SHP77 (cell line): ENCODE measurements around the gene ZMYND15.
A peak's percentile ranks its signal among the peaks of the same experiment; 100 is the strongest.

ENCODE experiments used
- DNase-seq, 2 experiments: peaks; one replicate each; lab custom pipeline; 2025; lab: John Stamatoyannopoulos, UW

ZMYND15 gene

GRCh38 chr17:4788159-4788806 lies 48.6 kb downstream of the ZMYND15 start:
- DNase-seq: no peak

- peak in 1 of 2 experiments; percentile 36 for DNase-seq
Measured at GRCh38 chr17:4788807-4789700, 49.4 kb downstream of the ZMYND15 start, which contains the start of gene GLTPD2. Gene GLTPD2 (plus strand): TSS chr17:4788964. CDS start chr17:4789012, 48 bp downstream.

GRCh38 chr17:4789701-4789950 lies 50.0 kb downstream of the ZMYND15 start:
- no peak for DNase-seq

DNA sequence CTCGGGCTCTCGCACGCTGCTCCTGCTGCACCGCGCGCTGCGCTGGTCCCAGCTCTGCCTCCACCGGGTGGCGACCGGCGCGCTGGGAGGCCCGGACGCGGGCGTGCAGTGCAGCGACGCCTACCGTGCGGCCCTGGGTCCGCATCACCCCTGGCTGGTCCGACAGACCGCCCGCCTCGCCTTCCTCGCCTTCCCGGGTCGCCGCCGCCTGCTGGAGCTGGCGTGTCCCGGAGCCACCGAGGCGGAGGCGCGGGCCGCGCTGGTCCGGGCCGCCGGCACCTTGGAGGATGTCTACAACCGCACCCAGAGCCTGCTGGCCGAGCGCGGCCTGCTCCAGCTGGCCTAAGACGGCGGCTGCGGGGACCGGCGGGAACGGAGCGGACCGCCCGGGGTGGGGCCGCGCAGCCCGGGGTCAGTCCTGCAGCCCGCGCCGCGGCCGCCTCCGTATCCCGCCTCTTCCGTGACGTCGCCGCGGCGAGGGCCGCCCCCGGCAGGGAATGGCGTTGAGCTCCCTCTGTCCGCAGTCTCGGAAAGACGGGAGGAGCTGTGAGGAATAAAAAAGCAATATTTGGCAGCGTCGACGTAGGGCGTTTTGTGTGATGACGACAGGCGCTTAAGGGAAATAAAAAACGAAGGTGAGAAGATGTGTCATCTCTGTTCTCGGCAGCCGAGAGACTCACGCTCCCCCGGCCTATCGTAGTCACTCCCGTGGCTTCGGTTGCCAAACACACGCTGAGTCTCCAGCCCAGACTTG lies 50.5 kb downstream of the ZMYND15 start:
- DNase-seq: peak; percentile 83 to 90

GRCh38 chr17:4790705-4791088 lies 51.1 kb downstream of the ZMYND15 start:
- no peak for DNase-seq

DNA sequence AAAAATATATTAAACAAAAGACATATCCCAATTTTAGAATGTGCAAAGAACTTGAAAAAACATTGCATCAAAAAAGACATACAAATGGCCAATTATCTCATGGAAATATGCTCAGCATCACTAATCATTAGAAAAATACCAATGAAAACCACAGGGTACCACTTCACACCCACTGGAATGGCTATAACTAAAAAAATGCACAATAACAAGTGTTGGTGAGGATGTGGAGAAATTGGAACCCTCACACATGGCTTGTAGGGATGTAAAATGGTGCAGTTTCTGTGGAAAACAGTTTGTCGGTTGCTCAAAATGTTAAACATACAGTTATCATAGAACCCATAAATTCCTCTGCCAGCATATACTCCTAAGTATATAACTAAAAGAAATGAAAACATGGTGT lies 55.5 kb downstream of the ZMYND15 start:
- no peak for DNase-seq
